Lower leg skin (tissue), 3 donors: ENCODE measurements around the gene TULP4.

Source experiments
- CTCF ChIP-seq, 3 donors: fragments of 450-650 bp; IDR thresholded peaks; one replicate each; pipeline ENCODE4 v1.5.1; 2016; ENCODE audit warnings: antibody characterized with exemption in 3 of 3, mild to moderate bottlenecking in 3 of 3, moderate library complexity in 2 of 3
- POLR2A ChIP-seq, 2 donors: fragments of 450-650 bp; IDR thresholded peaks; one replicate each; pipeline ENCODE4 v1.6.1; 2016 to 2017; ENCODE audit warnings: antibody characterized with exemption in 2 of 2, mild to moderate bottlenecking in 1 of 2, moderate library complexity in 1 of 2

- TF ChIP-seq CTCF (IDR thresholded peaks at IDR 0.05) (no peak), POLR2A (IDR thresholded peaks at IDR 0.05) (no peak)
Observed at GRCh38 chr6:158284876-158285655, 27.2 kb upstream of the TULP4 start.
